GM18868 (cell line): ENCODE results near the gene CELSR1.

Source experiments
- ATAC-seq: cut with Tn5 transposase; IDR thresholded peaks from one replicate; pipeline ENCODE4 v1.9.1; 2021; ENCODE audit warnings: mild to moderate bottlenecking, moderate library complexity; ENCODE audit not compliant: unreplicated experiment

The CELSR1 gene

DNA sequence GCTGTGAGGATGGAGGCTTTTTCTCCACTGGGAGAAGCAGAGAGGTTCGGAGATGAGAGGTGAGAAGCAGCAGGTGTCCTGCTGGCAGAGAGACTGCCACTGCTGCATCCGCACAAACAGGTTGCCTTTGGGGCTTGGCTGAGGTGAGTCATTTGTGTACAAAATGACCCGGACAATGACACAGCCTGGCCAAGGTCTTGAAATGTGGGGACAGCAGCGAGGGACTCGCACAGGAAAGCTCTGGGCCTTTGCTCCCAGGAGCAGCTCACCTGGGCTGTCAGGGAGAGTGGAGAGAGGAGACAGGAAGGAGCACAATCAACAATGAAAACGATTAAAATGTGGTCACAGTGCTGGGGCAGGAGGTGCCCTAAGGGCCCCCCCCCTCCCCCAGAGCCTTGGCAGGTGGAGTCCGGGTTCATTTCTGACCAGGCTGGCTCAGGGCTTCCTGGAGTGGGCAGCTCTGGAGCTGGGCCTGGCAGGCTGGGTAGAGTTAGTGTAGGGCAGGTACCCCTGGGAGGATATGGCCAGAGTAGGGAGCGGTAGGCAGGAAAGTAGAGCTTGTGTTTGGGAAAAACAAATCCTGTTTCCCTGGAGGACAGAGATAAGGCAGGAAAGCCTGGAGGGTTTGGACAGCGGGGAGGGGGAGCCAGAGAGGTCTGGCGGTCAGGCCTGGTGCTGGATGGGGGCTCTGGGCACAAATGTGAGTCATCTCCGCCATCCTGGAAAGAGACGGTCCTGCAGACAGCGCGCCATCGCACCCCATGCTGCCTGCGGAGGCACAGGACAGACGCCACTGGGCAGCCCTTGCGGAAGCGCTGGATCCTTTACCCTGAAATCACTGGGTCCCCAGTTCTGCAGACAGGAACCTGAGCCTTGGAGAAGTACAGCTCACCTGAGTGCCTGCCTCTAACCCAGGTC lies 37.8 kb upstream of the CELSR1 start:
- ATAC-seq: no peak

DNA sequence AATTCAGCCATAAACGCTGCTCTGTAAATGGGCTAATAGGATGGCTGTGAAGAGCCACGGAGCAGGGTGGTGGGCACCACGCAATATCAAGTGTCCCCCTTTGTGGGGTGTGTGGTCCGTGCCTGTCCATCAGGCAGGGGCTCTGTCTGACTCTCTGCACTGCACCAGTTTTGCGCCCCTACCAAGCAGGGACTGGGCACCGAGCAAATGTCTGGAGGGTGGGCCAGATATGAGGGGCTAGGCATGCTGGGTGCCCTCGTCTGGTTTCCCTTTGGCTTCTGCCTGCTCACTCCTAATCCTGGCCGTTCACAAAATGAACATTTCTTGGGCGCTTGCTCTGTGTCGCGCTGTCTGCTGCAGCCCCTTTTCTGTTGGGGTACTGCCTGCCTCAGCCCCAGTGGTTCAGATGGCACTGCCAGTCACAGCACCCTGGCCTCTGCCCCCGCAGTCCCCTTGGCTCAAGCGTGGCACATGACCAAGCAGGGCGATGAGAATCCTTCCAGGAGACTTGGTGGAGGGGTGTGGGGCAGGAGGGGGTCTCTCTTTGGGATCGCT lies 37.1 kb upstream of the CELSR1 start:
- ATAC-seq: no peak

DNA sequence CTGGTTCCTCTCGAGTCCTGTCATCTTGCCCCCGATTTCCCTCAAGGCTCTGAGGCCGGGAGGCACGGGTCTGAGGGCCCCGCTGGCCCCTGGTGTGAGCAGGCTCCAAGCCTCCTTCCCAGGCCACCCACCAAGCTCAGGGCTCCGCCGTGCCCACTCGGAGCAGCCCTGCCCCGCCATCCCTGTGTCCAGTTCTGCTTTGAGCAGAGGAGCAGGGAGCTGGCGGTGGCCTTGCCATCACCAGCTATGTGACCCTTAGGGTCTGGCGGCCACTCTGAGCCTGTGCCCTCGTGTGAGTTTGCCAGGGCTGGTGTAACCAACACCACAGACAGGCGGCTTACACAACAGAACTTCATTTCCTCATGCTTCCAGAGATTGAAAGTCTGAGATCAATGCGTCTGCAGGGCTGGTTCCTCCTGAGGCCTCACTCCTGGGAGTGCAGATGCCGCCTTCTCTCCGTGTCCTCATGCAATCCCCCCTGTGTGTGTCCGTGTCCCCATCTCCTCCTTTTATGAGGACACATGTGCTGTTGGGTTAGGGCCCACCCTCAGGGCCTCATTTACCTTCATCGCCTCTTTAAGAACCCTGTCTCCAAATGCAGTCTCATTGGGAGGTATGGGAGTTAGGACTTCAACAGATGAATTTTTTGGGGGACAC lies 36.5 kb upstream of the CELSR1 start:
- ATAC-seq: no peak

DNA sequence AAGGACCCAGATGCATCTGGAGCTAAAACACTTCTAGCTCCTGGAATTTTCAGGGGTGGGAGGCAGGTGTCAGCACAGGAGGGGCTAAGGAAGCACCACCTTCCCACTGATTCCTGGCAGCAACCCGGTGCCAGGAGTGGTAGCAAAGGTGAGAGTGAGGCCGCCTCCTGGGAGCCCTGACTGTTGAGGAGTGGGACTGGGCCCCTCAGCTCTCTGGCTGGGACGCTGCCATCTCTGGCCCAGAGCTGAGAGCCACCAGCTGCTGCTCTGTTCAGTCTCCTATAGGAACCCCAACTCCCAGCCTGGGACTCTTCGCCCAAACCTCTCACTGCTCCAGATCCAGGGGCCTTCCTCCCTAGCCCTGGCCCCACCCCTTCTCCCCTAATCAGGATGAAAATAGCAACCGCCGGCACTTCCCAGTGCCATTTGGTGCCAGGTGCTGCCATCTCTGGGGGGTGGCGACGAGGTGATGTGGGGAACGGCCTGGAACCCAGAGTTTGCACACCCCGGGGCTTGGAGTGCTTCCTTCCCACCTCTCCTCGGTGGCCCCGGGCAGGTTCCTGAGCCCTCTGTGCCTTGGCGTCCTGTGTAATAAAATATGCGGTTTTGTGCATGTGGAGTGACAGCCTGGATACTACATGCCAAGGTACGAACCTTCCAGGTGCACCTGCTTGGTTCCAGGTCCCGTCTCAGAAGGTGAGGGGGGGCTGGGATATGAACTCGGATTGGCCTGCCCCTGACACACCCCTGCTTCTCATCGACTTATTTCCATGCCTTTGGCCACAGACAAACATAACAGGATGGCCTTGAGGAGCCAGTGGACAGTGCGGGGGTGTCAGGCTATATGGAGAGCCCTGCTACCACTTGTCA lies 35.7 kb upstream of the CELSR1 start:
- ATAC-seq: no peak

DNA sequence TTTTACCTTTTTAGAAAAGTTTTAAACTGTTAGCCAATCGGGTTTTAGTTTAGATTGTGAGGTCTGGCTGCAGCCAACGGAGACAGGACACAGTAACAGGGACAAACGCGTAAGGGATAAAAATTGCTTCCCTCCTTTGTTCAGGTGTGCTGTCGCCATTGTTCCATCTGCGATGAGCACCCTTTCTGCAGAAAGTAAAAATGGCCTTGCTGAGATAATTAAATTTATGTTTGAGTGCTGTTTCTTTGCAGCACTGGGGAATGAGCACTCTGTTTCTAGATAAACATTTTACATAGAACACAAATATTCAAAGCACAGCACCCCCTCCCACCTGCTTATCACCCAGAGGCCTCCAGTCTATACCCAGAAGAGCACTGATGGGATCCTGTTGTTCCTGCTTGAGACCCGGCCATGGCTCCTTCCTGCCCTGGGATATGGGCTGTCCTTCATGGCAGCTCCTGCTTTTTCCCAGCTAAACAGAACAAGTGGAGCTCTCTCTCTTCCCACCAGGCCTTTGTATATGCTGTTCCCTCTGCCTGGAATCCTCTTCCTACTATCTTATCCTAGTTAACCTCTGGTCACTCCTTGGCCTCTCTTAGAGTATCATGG lies 34.3 kb upstream of the CELSR1 start:
- ATAC-seq: no peak

DNA sequence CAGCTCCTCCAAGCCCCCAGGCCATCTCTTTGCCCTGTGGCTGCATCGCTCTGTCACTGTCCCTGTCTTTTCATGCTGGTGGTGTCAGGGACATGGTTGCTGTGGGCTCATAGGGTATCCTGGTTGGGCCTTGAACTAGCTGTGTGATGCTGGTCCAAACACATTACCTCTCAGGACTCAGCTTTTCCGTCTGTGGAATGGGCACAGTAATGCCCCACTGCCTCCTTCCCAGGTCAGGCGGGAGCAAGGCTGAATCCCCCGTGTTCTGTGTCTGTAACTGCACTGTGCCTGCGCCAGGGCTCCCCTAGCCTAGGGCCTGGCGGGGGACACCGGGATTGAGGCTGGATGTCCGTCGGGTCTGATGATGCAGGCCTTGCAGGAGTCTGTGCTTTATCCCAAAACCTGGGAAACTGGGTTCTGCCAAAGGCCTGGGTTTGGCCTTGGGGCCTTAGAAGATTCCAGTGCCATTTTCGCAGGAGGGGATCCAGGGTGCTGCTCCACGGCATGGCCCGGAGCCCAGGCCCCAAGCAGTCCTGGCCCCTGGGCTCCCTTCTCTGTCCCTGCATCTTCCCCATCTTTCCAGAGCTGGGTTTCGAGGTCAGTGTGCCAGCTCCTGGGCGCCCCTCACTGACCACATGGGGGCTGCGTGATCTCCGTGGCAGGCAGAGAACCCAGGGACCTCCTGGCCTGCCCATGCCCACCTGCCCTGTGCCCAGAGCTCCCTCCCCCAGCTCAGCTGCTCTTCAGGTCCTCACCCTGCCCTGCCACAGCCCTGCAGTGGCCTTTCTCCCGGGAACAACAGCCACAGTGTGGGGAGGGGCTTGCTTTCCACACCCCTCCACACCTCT lies 32.7 kb upstream of the CELSR1 start:
- no peak for ATAC-seq

DNA sequence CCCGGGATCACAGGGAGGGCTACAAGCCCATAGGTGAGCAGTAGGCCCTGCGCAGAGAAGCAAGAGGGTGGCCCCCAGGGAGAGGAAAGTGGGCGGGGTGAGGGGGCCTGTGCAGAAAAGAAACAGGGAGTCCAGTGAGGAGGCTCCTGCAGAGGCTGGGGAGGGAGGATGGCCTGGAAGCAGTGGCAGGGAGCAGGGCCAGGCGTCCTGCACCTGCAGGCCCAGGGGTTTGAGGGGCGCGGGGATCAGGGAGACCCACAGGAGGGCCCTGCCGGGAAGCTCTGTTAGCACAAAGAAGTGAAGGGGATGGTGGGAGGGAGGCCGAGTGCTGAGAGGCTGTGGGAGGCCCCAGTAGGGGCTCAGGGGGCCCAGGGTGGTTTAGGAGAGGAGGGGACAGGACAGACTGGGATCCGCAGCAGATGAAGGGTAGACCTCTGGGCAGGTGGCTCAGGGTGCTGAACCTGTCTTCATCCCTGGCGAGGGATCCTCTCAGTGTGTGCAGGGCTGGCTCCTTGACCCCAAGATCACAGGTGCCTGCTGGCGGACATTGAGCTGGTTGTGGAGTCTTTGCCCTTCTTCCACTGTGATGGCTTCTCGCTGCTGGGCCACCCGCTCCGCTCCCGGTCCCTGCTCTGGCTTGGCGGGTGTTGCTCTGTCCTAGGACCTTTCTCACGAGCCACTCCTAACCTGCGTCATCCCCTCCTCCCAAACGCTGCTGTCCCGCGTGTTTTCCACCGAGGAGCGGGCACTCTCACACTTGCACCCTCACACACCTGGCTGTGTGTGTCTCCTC lies 31.8 kb upstream of the CELSR1 start:
- ATAC-seq: no peak

DNA sequence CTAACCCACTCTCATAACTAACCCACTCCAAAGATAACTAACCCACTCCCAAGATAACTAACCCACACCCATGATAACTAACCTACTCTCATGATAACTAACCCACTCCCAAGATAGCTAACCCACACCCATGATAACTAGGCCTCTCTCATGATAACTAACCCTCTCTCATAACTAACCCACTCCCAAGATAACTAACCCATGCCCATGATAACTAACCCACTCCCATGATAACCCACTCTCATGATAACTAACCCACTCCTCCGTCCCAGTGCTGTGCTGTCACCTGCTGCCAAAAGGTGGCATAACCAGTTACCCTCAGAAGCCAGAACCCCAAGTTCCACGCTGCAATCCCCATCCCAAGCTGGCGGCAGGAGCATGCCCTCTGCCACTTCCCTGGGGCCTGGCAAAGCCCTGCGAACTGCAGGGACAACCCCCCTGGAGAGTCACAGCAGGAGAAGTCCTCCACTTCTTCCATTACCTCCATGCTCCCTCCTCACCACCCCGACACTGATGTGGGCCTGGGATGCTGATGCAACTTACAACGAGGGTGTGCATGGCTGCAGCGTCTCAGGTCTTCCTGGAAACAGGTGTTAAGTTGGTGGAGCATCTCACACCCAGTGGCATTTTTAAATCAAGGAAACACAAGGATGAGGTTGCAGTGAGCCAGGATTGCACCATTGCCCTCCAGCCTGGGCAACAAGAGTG lies 30.8 kb upstream of the CELSR1 start:
- ATAC-seq: no peak

DNA sequence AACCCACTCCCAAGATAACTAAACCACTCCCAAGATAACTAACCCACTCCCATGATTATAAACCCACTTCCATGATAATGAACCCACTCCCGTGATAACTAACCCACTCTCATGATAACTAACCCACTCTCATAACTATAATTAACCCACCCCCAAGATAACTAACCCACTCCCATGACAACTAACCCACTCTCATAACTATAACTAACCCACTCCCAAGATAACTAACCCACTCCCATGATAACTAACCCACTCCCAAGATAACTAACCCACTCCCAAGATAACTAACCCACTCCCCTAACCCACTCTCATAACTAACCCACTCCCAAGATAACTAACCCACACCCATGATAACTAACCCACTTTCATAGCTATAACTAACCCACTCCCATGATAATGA lies 30.1 kb upstream of the CELSR1 start:
- ATAC-seq: no peak

DNA sequence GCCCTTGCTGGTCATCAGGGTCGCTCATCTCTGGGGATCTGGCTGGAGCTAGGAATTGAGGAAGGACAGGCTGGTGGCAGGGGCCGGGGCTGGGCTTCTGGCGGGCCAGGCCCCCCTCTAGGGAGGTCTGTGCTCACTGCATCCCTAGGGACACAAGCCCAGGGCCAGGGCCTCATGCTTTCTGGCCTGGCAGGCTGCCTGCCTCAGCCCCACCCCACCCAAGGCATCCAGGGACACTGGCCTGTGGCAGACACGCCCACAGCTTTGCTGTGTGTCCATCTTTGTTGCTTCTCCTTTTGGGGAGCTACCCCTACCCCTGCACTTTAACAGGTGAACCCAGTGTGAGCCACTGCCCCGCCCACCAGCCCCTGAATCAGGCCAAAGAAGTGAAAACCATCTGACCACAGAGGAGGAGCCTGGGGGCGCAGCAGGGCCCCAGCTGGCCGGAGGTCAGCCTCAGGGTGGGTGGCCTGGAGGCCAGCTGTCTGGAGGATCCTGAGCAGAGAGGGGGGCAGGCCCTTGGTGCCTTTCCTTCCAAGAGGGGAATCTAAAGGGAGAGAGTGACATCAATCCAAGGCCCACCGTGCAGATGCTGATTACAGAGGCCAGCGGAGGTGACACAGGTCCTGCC lies 26.8 kb upstream of the CELSR1 start:
- no peak for ATAC-seq

DNA sequence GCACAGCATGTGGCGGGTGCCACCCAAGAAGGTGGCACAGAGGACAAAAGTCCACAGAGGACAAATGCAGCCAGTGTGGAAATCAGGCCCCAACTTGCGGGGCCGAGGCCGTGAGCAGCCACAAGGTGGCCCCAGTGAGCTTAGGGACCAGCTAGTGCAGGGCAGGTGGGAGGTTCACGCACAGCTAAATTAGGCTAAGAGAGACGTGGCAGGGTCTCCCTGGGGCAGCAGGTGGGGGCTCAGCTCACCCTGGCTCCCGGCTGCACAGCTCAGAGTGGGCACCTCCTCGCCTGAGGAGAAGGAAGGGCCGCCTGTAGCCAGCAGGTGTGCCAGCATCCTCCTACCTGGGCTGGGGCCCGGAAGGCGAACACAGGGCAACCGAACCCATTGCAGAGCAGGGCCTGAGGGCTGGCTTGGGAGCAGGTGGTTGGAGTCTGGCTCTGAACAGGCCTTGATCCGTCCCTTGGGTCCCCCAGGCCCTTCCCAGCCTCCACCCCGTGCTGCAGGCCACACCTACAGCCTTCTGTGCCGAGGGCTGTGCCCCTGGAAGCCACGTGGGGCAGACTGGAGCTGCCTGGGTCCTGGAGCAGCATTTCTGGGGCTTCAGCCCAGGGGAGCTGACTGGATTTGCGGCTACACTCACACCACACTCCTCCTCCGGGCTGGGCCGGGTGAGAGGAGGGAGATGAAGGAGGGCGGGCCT lies 26.1 kb upstream of the CELSR1 start:
- ATAC-seq: peak; percentile 57

DNA sequence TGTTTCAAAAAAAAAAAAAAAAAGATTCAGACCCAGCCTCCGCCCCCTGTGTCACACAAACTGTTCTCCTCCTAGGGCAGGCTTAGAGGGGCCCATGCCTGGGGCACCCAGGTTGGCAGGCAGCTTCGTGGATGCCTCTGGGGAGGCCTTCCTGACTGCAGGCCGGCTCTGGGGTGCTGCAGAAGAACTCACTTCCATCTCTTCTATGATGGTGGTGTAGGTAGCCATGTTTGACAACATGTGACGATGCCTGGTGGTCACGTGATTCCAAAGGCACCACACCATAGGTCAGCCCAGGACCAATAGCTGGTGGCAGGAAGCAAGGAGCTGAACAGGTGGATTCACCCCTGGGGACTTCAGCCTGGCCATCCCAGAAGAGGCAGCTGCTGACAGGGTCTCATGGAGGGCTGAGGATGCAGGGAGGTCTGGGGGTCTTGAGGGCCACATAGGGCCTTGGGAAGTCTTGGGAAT lies 24.1 kb upstream of the CELSR1 start:
- ATAC-seq: no peak

DNA sequence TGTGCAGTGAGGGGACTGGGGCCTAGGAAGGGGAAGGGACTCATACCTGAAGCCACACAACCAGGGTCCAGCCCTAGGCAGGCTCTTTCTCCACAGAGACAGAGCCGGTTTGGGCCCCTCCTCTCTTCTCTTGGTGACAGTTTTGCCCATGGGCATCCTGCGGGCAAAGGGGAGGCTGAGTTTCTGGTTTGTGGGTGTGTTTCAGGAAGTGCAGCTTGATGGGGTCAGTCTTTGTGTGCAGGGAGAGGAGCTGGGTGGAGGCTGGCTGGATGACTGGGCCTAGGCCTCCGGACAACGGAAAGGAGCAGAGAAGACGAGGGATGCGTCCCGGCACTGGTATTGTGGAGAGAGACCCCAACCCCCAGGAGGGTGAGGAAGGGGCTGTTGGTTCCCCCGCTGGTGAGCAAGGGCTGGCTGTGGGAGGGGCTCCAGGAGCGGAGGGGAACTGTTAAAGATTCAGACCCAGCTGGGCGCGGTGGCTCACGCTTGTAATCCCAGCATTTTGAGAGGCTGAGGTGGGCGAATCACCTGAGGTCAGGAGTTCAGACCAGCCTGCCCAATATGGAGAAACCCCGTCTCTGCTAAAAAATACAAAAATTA lies 23.4 kb upstream of the CELSR1 start:
- ATAC-seq: no peak

DNA sequence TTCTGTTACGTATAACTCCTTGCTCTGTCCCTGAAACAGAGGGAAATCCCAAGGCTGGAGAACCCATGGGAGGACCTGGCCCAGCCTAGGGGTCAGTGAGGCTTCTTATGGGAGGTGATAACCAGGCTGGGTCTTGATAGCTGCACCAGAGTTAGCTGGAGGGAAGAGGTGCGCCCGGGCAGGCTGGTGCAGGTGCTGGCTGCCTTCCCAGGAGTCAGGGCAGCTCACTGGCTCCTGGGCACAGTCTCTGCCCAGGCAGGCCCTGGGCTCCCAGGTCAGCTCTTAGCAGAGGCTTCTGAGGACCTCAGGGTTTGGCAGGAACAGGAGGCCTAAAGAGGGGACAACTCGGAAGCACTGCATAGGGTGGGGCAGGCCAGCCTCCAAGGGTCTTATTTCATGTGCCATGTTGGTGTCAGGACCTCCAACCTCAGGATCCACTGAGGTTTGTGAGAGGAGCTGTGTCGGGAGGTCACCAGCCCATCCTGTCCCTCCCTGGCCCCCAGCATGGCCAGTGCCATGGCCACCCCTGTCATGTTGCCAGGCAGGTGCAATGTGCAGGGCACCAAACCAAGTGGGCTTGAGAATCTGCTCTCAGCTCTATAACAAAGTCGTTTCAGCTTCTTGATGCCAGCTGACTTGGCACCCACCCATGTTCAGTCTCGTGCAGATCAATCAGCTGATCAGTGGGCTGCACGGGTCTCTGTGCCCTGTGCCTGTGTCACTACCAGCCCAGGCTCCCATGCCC lies 20.5 kb upstream of the CELSR1 start:
- no peak for ATAC-seq

DNA sequence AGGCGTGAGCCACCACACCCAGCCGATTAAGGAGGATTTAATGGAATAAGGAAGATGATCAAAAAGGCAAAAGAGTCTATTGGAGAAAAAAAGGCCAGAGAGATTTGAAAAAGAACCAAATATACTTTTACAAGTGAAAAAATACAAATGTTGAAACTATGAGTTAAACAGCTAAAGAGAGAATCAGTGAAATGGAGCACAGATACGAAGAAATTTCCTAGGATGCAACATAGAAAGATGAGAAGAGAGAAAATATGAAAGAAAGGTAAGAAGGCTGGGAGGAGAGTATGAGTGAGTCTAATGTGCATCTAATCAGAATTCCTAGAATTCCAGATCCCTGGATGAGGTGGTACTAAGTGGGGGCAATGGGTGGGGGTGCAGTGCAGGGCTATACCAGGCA lies 19.4 kb upstream of the CELSR1 start:
- ATAC-seq: no peak

DNA sequence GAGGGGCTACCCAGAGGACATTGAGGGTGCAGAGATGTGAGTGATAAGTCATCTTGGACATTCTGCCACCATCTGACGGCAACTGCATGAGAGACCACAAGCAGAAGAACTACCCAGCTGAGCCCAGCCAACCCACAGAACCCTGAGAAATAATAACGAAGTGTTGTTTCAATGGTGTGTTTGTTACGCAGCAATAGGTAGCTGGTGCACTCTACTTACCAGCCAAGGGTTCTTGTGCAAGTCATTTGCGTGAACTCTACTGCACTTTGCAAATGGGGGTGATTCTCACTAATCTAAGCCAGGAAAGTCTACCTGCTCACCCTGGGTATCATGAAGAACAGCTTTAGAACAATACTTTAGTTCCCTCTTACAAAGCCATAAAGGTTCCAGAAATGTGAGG lies 15.8 kb upstream of the CELSR1 start:
- ATAC-seq: no peak
